HG02588 (cell line): ENCODE data around the gene DARS1.
A peak's percentile ranks its signal among the peaks of the same experiment; 100 is the strongest.
"Not testable (repeated sequence)": the region's sequence is repeated elsewhere in the genome, so short reads cannot be mapped to it uniquely, and the experiment has no call there.

Experiments
- ATAC-seq: cut with Tn5 transposase; IDR thresholded peaks from one replicate; pipeline ENCODE4 v1.9.1; 2021; ENCODE audit warnings: mild to moderate bottlenecking, moderate library complexity; ENCODE audit not compliant: unreplicated experiment

DARS1 gene

GRCh38 chr2:135893374-135893794, 92.0 kb downstream of the DARS1 start:
- ATAC-seq: no peak

DNA sequence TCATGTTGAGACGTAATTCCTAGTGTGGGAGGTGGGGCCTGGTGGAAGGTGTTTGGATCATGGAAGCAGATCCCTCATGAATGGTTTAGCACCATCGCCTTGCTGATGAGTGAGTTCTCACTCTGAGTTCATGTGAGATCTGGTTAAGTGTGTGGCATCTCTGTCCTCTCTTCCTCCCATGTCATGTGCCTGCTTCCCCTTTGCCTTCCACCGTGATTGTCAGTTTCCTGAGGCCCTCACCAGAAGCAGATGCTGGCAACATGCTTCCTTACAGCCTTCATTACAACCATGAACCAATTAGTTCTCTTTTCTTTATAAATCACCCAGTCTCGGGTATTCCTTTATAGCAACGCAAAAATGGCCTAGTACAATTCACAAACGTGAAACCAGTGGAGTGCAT, 94.6 kb downstream of the DARS1 start:
- no peak for ATAC-seq

DNA sequence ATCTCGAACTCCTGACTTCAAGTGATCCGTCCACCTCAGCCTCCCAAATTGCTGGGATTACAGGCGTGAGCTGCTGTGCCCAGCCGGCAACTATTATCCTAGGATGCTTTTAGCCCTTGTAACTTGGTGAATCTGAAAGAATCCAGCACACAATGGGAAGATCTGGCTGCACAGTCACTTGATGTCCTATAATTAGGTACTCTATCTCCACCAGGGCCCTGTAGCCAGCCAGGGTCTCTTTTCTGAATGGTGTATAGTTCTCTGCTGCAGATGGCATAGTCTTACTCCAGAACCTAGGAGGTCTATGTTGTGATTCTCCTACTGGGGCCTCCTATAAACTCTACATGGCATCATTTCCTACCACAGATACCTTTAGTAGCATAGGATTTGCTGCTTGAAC, 95.3 kb downstream of the DARS1 start:
- no peak for ATAC-seq

DNA sequence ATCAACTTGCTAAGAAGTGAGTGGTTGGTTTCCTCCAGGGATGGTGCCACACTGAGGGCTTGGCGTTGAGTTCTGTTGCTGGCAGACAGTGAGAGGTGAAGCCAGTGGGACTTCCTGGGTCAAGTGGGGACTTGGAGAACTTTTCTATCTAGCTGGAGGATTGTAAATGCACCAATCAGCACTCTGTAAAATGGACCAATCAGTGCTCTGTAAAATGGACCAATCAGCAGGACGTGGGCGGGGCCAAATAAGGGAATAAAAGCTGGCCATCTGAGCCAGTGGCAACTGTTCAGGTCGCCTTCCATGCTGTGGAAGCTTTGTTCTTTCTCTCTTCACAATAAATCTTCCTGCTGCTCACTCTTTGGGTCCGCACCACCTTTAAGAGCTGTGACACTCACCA, 96.8 kb downstream of the DARS1 start:
- not testable (repeated sequence) for ATAC-seq

- no peak for ATAC-seq
Measured at GRCh38 chr2:135885709-135886108, 99.7 kb downstream of the DARS1 start.

- ATAC-seq: no peak
Measured at GRCh38 chr2:135882415-135882814, 103.0 kb downstream of the DARS1 start.

DNA sequence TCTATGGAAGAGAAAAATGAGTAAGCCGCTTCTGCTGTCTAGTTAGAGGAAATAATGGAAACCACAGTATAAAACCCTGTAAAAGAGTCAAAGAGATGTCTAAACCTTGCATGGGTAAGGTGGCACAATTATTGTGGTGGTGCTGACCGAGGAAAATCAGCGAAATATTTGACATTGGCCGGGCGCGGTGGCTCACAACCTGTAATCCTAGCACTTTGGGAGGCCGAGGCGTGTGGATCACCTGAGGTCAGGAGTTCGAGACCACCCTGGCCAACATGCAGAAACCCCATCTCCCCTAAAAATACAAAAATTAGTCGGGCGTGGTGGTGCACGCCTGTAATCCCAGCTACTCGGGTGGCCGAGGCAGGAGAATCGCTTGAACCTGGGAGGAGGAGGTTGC, 108.7 kb downstream of the DARS1 start:
- not testable (repeated sequence) for ATAC-seq

DNA sequence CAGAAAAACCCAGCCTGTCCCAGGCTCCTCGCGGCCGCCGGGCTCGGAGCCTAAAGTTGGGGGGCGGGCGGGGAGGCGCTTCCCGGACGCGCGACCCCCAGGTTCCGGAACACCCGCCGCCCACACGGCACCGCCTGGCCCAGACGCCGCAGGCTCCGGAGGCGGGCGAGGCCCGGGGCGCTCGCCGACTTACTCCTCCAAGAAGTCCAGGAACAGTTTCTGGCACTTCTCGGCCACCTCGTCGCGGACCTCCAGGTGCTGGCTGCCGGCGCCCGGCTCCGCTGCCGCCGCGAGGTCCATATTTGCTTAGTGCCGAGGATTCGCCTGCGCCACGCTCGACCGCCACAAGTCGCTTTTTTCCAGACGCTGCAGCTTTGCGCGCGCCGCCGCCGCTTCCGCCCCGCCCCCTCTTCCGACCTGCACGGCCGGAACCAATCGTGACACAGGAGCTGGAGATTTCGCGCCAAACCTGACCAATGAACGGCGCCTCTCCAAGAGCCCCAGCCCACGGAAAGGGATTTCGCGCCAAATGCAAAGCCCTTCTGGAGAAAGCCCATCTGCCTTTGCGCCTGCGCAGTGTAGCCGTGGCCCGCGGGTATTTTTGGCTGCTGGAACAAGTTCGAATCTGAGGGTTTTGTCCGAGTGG, 109.2 kb downstream of the DARS1 start, which contains the start of gene MCM6:
MCM6 (minus strand) TSS at position 378 of the 646 bp plus-strand sequence; CDS start at position 300, 78 bp downstream.
- peak; percentile 90 for ATAC-seq

GRCh38 chr2:135875491-135876065, 109.8 kb downstream of the DARS1 start:
- ATAC-seq: peak; percentile 60

GRCh38 chr2:135874777-135875365, 110.6 kb downstream of the DARS1 start:
- ATAC-seq: no peak

- ATAC-seq: peak; percentile 76
Measured at GRCh38 chr2:135870571-135870970, 114.9 kb downstream of the DARS1 start.

- ATAC-seq: no peak
Measured at GRCh38 chr2:135863233-135863632, 122.2 kb downstream of the DARS1 start.

- ATAC-seq: no peak
Measured at GRCh38 chr2:135862718-135863117, 122.7 kb downstream of the DARS1 start.
